Gastroesophageal sphincter (tissue), 4 donors: ENCODE measurements around the gene AFAP1. TPM values are rescaled to one million over a fixed set of nuclear protein-coding genes. Genes with fewer than 3 reads are reported as not detected.

Experiments used
- ATAC-seq: fragments of 150-250 bp; one replicate; pipeline ENCODE4 v1.9.1; 2016; ENCODE audit warnings: mild to moderate bottlenecking, moderate library complexity
- H3K27ac ChIP-seq, 4 donors: fragments of 200-600 bp; sonication (generic) in 3 of 4; 1 replicate in 3 of 4; 2 replicates in 1 of 4; pipeline ENCODE4 v1.5.1; 2016 to 2019
- H3K27me3 ChIP-seq: fragments of 200-600 bp; sonication (generic); one replicate; pipeline ENCODE4 v1.5.1; 2019
- H3K36me3 ChIP-seq, 2 donors: fragments of 200-600 bp; sonication (generic); one replicate each; pipeline ENCODE4 v1.5.1; 2019; ENCODE audit warnings: control low read depth in 1 of 2
- H3K4me1 ChIP-seq, 3 donors: fragments of 200-600 bp; sonication (generic); 1 replicate in 2 of 3; 2 replicates in 1 of 3; pipeline ENCODE4 v1.5.1; 2016 to 2019; ENCODE audit warnings: control low read depth in 2 of 3
- H3K4me3 ChIP-seq, 2 donors: fragments of 200-600 bp; sonication (generic); one replicate each; pipeline ENCODE4 v1.5.1; 2019; ENCODE audit warnings: mild to moderate bottlenecking in 1 of 2, moderate library complexity in 1 of 2
- H3K9me3 ChIP-seq, 3 donors: fragments of 200-600 bp; sonication (generic); one replicate each; pipeline ENCODE4 v1.5.1; 2017 to 2019; ENCODE audit warnings: control low read depth in 2 of 3
- CTCF ChIP-seq, 4 experiments: fragments of 200-600 bp in 2 of 4; fragments of 450-650 bp in 2 of 4; sonication (generic) in 1 of 4; IDR thresholded peaks; one replicate each; pipeline ENCODE4 v1.5.1; 2017 to 2019; ENCODE audit warnings: antibody characterized with exemption in 4 of 4, mild to moderate bottlenecking in 2 of 4, moderate library complexity in 2 of 4
- EP300 ChIP-seq: sonication (generic); formaldehyde crosslinking; IDR thresholded peaks from one replicate; pipeline ENCODE4 v1.6.1; 2017; ENCODE audit warnings: antibody characterized with exemption, mild to moderate bottlenecking
- POLR2A ChIP-seq, 2 donors: fragments of 450-650 bp; IDR thresholded peaks; one replicate each; pipeline ENCODE4 v1.6.1; 2017; ENCODE audit warnings: antibody characterized with exemption in 2 of 2, mild to moderate bottlenecking in 2 of 2, moderate library complexity in 1 of 2
- POLR2AphosphoS5 ChIP-seq: sonication (generic); formaldehyde crosslinking; IDR thresholded peaks from one replicate; pipeline ENCODE4 v1.6.1; 2017; ENCODE audit warnings: antibody characterized with exemption
- whole genome bisulfite sequencing, 2 donors: methylation state at CpG; one replicate each; pipeline ENCODE4 v1.1.5; 2018; ENCODE audit warnings: low coverage in 1 of 2; 5-methylcytosine and 5-hydroxymethylcytosine counted together
- total RNA-seq, 4 donors: library from RNA; depleted of rRNA; stranded (reverse); fragments of >200 nt; gene quantifications; one replicate each; pipeline ENCODE4 v1.1.0, GENCODE V29; 2016

Gene AFAP1
- total RNA-seq, 4 donors from 2014 or later: 32.0 to 79.7 (median 48.1) TPM

DNA sequence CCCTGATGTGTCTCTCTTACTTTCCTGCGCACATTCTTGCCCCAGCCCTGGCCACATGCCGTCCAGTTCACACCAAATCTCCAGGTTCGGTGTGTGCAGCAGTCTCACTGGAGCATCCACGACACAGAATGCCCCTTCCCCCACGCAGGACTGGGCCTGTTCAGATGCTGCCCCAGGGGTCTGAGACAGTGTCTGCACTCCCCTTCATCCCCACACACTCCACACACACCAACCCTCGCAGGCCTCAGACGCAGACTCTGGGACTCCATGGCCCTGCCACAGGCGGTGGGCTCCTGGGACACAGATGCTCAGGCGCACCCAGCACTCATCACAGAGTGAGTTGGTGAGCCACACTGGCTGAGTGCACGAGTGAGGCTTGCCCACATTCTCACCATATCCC lies 83.9 kb downstream of the AFAP1 start:
- no peak overlapping the region for H3K4me3 ChIP-seq
- H3K27me3 ChIP-seq: no peaks in the 10 kb centered on the region
- no peaks in the 10 kb centered on the region for H3K9me3 ChIP-seq
- peaks cover 0 to 40% of the 10 kb centered on the region in 2 donors for H3K36me3 ChIP-seq
- whole genome bisulfite sequencing, 2 donors: 87 to 92% methylated on average over 4 to 6 of the region's 10 CpGs
- no peak for ATAC-seq
- H3K4me1 ChIP-seq: peaks cover 3 to 83% (median 15%) of the 10 kb centered on the region in 3 donors
- peak overlapping the region in 3 of 4 donors; percentile 62 to 70 (median 69) for H3K27ac ChIP-seq
- TF ChIP-seq POLR2A (IDR thresholded peaks at IDR 0.05) (no peak), POLR2AphosphoS5 (no peak), EP300 (no peak), CTCF (IDR thresholded peaks at IDR 0.05) (no peak)

DNA sequence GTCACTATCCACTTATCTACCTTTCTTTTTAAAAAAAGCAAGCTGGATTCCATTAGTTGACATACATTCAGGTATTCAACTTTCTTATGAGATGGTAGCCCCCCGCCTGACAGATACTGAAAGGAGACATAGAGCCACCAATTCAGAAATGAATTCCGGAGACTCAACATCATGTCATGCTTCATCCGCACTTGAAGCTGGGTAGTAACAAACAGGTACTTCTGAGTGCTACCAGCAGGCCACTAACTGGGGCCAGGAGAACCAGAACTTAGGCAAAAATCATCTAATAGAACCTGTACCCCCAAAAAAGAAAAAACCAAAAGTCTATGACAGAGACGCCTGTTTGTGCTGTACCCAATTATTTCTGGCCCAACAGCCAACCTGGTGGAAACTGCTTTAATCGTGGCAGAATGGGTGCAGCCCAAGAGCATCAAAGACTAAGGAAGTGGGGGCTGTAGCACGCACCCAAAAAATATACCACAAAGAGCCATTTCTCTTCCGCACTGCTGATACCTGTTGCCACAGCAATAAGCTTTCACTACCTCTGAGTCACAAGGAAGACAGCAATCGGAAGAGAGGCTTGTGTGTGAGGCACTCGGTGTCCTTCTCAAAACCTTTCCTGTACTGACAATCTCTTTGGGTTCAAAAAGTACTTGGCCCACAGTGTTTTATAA lies 84.8 kb downstream of the AFAP1 start:
- no peak for TF ChIP-seq POLR2AphosphoS5
- TF ChIP-seq EP300: no peak
- TF ChIP-seq POLR2A (IDR thresholded peaks at IDR 0.05): no peak
- TF ChIP-seq CTCF (IDR thresholded peaks at IDR 0.05): no peak
- no peaks in the 10 kb centered on the region for H3K27me3 ChIP-seq
- peak overlapping the region in 3 of 4 donors; percentile 62 to 70 (median 69) for H3K27ac ChIP-seq
- H3K4me3 ChIP-seq: no peak overlapping the region
- WGBS, 2 donors: 64 to 74% methylated on average over 6 to 8 of the region's 9 CpGs
- H3K36me3 ChIP-seq: peaks cover 0 to 44% of the 10 kb centered on the region in 2 donors
- no peaks in the 10 kb centered on the region for H3K9me3 ChIP-seq
- H3K4me1 ChIP-seq: peaks cover 3 to 77% (median 11%) of the 10 kb centered on the region in 3 donors
- ATAC-seq: no peak

GRCh38 chr4:7854216-7854615 lies 85.4 kb downstream of the AFAP1 start:
- no peak for TF ChIP-seq POLR2A (IDR thresholded peaks at IDR 0.05)
- TF ChIP-seq CTCF (IDR thresholded peaks at IDR 0.05): no peak
- no peak for TF ChIP-seq POLR2AphosphoS5
- no peak for TF ChIP-seq EP300
- Histone ChIP-seq H3K4me1 (peaks cover 3 to 77% (median 11%) of the 10 kb centered on the region in 3 donors), H3K9me3 (no peaks in the 10 kb centered on the region), H3K36me3 (peaks cover 0 to 50% of the 10 kb centered on the region in 2 donors), H3K27me3 (no peaks in the 10 kb centered on the region), H3K27ac (no peak overlapping the region), H3K4me3 (no peak overlapping the region)
- ATAC-seq: no peak
- WGBS, 2 donors: 77 to 83% methylated on average over 2 to 6 of the region's 9 CpGs

DNA sequence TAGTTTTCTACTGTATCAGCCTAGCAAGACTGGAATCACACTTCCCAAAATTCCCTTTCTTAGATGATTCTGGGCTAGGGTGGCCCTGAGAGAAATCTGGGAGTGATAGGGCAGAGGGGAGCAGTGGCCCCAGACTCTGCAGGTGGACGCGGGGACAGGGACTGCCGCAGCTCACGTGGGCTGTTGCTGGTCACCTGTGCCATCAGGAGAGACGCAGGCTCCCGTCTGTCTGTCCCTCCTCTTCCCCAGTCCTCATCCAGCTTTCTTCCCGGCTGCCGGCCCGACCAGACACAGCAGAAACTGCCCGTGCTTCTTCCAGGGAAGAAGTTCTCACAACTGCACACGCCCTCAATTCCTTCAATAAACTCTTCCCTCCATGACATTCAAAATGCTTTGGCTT lies 86.4 kb downstream of the AFAP1 start:
- 94 to 100% methylated on average over 3 to 10 of the region's 11 CpGs for WGBS, 2 donors
- H3K36me3 ChIP-seq: peaks cover 0 to 51% of the 10 kb centered on the region in 2 donors
- no peak for ATAC-seq
- peaks cover 3 to 77% (median 11%) of the 10 kb centered on the region in 3 donors for H3K4me1 ChIP-seq
- no peak overlapping the region for H3K4me3 ChIP-seq
- H3K27me3 ChIP-seq: no peaks in the 10 kb centered on the region
- no peaks in the 10 kb centered on the region for H3K9me3 ChIP-seq
- H3K27ac ChIP-seq: peak overlapping the region in 1 of 4 donors; percentile 26
- TF ChIP-seq POLR2A (IDR thresholded peaks at IDR 0.05) (no peak), EP300 (no peak), CTCF (IDR thresholded peaks at IDR 0.05) (no peak), POLR2AphosphoS5 (no peak)
